Lower leg skin (tissue), 4 donors: ENCODE data around the gene ZNF282. TPM values are rescaled to one million over a fixed set of nuclear protein-coding genes. Genes with fewer than 3 reads are reported as not detected.

Experiments used
- DNase-seq, 2 donors: peaks; one replicate each; pipeline ENCODE4 v3.0.0-alpha.2; 2019; ENCODE audit warnings: low spot score in 2 of 2
- H3K4me3 ChIP-seq: fragments of 200-600 bp; sonication (generic); 2 replicates; pipeline ENCODE4 v1.5.1; 2017; ENCODE audit warnings: mild to moderate bottlenecking, low read depth; ENCODE audit not compliant: poor library complexity, severe bottlenecking
- CTCF ChIP-seq, 3 donors: fragments of 450-650 bp; IDR thresholded peaks; one replicate each; pipeline ENCODE4 v1.5.1; 2016; ENCODE audit warnings: antibody characterized with exemption in 3 of 3, mild to moderate bottlenecking in 3 of 3, moderate library complexity in 2 of 3
- POLR2A ChIP-seq, 2 donors: fragments of 450-650 bp; IDR thresholded peaks; one replicate each; pipeline ENCODE4 v1.6.1; 2016 to 2017; ENCODE audit warnings: antibody characterized with exemption in 2 of 2, mild to moderate bottlenecking in 1 of 2, moderate library complexity in 1 of 2
- WGBS, 2 donors: methylation state at CpG; one replicate each; pipeline ENCODE4 v1.1.5; 2018; 5-methylcytosine and 5-hydroxymethylcytosine counted together
- intact Hi-C: fragments of 100-400 bp; cut with DNase I; formaldehyde crosslinking; loops from one replicate; pipeline ENCODE4 v1.15.0; 2023; ENCODE audit warnings: low total_unique reads
- total RNA-seq, 4 donors: library from RNA; depleted of rRNA; stranded (reverse); fragments of >200 nt; gene quantifications; one replicate each; pipeline ENCODE4 v1.1.0, GENCODE V29; 2016

ZNF282 gene
- total RNA-seq, 4 donors from 2014 or later: 22.4 to 47.5 (median 36.1) TPM

GRCh38 chr7:149154056-149154455 is 41.3 kb upstream of the ZNF282 start:
- intact Hi-C loops: no loop called here
- DNase-seq: no peak
- TF ChIP-seq POLR2A (IDR thresholded peaks at IDR 0.05) (no peak), CTCF (IDR thresholded peaks at IDR 0.05) (no peak)
- 68 to 71% methylated on average over 11 of the region's 11 CpGs for WGBS, 2 donors
- H3K4me3 ChIP-seq: no peak overlapping the region

- H3K4me3 ChIP-seq: no peak overlapping the region
- no peak for TF ChIP-seq POLR2A (IDR thresholded peaks at IDR 0.05)
- TF ChIP-seq CTCF (IDR thresholded peaks at IDR 0.05): no peak
- intact Hi-C loops: no loop called here
- 87 to 92% methylated on average over 6 of the region's 6 CpGs for WGBS, 2 donors
- no peak for DNase-seq
Observed at GRCh38 chr7:149156898-149157297, 38.4 kb upstream of the ZNF282 start.

- 70 to 74% methylated on average over 5 of the region's 5 CpGs for WGBS, 2 donors
- intact Hi-C loops: no loop called here
- no peak for DNase-seq
- no peak overlapping the region for H3K4me3 ChIP-seq
- TF ChIP-seq CTCF (IDR thresholded peaks at IDR 0.05) (no peak), POLR2A (IDR thresholded peaks at IDR 0.05) (no peak)
Observed at GRCh38 chr7:149161241-149161848, 34.0 kb upstream of the ZNF282 start.

- TF ChIP-seq CTCF (IDR thresholded peaks at IDR 0.05) (no peak), POLR2A (IDR thresholded peaks at IDR 0.05) (no peak)
- 55 to 66% methylated on average over 1 of the region's 1 CpG for WGBS, 2 donors
- intact Hi-C loops: no loop called here
- no peak for DNase-seq
- no peak overlapping the region for H3K4me3 ChIP-seq
Observed at GRCh38 chr7:149166142-149166541, 29.2 kb upstream of the ZNF282 start.

- TF ChIP-seq CTCF (IDR thresholded peaks at IDR 0.05): no peak
- no peak for TF ChIP-seq POLR2A (IDR thresholded peaks at IDR 0.05)
- intact Hi-C loops: no loop called here
- no peak for DNase-seq
- H3K4me3 ChIP-seq: no peak overlapping the region
Observed at GRCh38 chr7:149166630-149167352, 28.6 kb upstream of the ZNF282 start.
